HG03135 (cell line): ENCODE data around the gene GGT6.
"Not testable (repeated sequence)": the region's sequence is repeated elsewhere in the genome, so short reads cannot be mapped to it uniquely, and the experiment has no call there.

Experiments
- ATAC-seq: cut with Tn5 transposase; IDR thresholded peaks from one replicate; pipeline ENCODE4 v1.9.1; 2021; ENCODE audit warnings: mild to moderate bottlenecking, moderate library complexity; ENCODE audit not compliant: unreplicated experiment

Gene GGT6

GRCh38 chr17:4592240-4593005 is 32.0 kb upstream of the GGT6 start:
- no peak for ATAC-seq

GRCh38 chr17:4591529-4591928 is 31.2 kb upstream of the GGT6 start:
- no peak for ATAC-seq

GRCh38 chr17:4590981-4591453 is 30.6 kb upstream of the GGT6 start:
- ATAC-seq: no peak

- ATAC-seq: not testable (repeated sequence)
Observed at GRCh38 chr17:4590042-4590441, 29.7 kb upstream of the GGT6 start.

GRCh38 chr17:4588898-4589625 is 28.7 kb upstream of the GGT6 start:
- no peak for ATAC-seq

GRCh38 chr17:4588391-4588790 is 28.0 kb upstream of the GGT6 start:
- no peak for ATAC-seq

- no peak for ATAC-seq
Observed at GRCh38 chr17:4587803-4588202, 27.4 kb upstream of the GGT6 start.

GRCh38 chr17:4587195-4587594 is 26.8 kb upstream of the GGT6 start:
- ATAC-seq: no peak

GRCh38 chr17:4586043-4586442 is 25.7 kb upstream of the GGT6 start:
- no peak for ATAC-seq

- no peak for ATAC-seq
Observed at GRCh38 chr17:4585638-4585994, 25.2 kb upstream of the GGT6 start.

GRCh38 chr17:4584917-4585637 is 24.7 kb upstream of the GGT6 start:
- no peak for ATAC-seq

GRCh38 chr17:4584101-4584916 is 23.9 kb upstream of the GGT6 start, which contains the start of gene SMTNL2:
TSS of gene SMTNL2 (plus strand) at chr17:4584529. CDS start at chr17:4584606, 77 bp downstream.
- no peak for ATAC-seq

GRCh38 chr17:4583782-4584100 is 23.4 kb upstream of the GGT6 start:
- no peak for ATAC-seq

- ATAC-seq: no peak
Observed at GRCh38 chr17:4583206-4583605, 22.8 kb upstream of the GGT6 start.

GRCh38 chr17:4582691-4583090 is 22.3 kb upstream of the GGT6 start:
- ATAC-seq: no peak

- no peak for ATAC-seq
Observed at GRCh38 chr17:4582101-4582501, 21.7 kb upstream of the GGT6 start.

- ATAC-seq: no peak
Observed at GRCh38 chr17:4580291-4580690, 19.9 kb upstream of the GGT6 start.

- ATAC-seq: no peak
Observed at GRCh38 chr17:4579678-4580077, 19.3 kb upstream of the GGT6 start.

GRCh38 chr17:4578349-4578748 is 18.0 kb upstream of the GGT6 start:
- ATAC-seq: not testable (repeated sequence)

- ATAC-seq: no peak
Observed at GRCh38 chr17:4577386-4577993, 17.1 kb upstream of the GGT6 start.
